Epithelial cell of prostate (primary cell): ENCODE measurements around the gene KNDC1.

Experiments
- DNase-seq: peaks from one replicate; pipeline ENCODE4 v3.0.0-alpha.2; 2011; ENCODE audit warnings: low read depth, low spot score
- H3K27ac ChIP-seq: fragments of 450-650 bp; 2 replicates; pipeline ENCODE4 v1.5.1; 2017; ENCODE audit warnings: mild to moderate bottlenecking

Gene KNDC1

GRCh38 chr10:133201948-133202725 lies 42.1 kb downstream of the KNDC1 start:
- DNase-seq: no peak

GRCh38 chr10:133202778-133203651 lies 43.0 kb downstream of the KNDC1 start:
- no peak overlapping the region for H3K27ac ChIP-seq
- no peak for DNase-seq

More at GRCh38 chr10:133201948-133202725, 42.1 kb downstream of the KNDC1 start:
- no peak overlapping the region for H3K27ac ChIP-seq

GRCh38 chr10:133203652-133204195 lies 43.7 kb downstream of the KNDC1 start:
- DNase-seq: no peak
- H3K27ac ChIP-seq: no peak overlapping the region

GRCh38 chr10:133204226-133205015 lies 44.4 kb downstream of the KNDC1 start:
- no peak for DNase-seq
- no peak overlapping the region for H3K27ac ChIP-seq

GRCh38 chr10:133205146-133205545 lies 45.1 kb downstream of the KNDC1 start:
- DNase-seq: no peak
- H3K27ac ChIP-seq: no peak overlapping the region

- no peak for DNase-seq
- no peak overlapping the region for H3K27ac ChIP-seq
These were observed 46.5 kb downstream of the KNDC1 start for GRCh38 chr10:133206356-133207040.

GRCh38 chr10:133207041-133207600 lies 47.1 kb downstream of the KNDC1 start:
- no peak for DNase-seq
- no peak overlapping the region for H3K27ac ChIP-seq

- H3K27ac ChIP-seq: no peak overlapping the region
- no peak for DNase-seq
These were observed 47.6 kb downstream of the KNDC1 start for GRCh38 chr10:133207627-133208026.

- H3K27ac ChIP-seq: no peak overlapping the region
- no peak for DNase-seq
These were observed 48.4 kb downstream of the KNDC1 start for GRCh38 chr10:133208466-133208865.

- no peak for DNase-seq
- H3K27ac ChIP-seq: no peak overlapping the region
These were observed 49.1 kb downstream of the KNDC1 start for GRCh38 chr10:133209117-133209516.

- no peak overlapping the region for H3K27ac ChIP-seq
- no peak for DNase-seq
These were observed 49.6 kb downstream of the KNDC1 start for GRCh38 chr10:133209641-133210040.

GRCh38 chr10:133210398-133211140 lies 50.5 kb downstream of the KNDC1 start:
- no peak for DNase-seq

GRCh38 chr10:133211141-133211830 lies 51.3 kb downstream of the KNDC1 start:
- no peak for DNase-seq
- H3K27ac ChIP-seq: no peak overlapping the region

More at GRCh38 chr10:133210398-133211140, 50.5 kb downstream of the KNDC1 start:
- H3K27ac ChIP-seq: no peak overlapping the region

GRCh38 chr10:133211959-133212852 lies 52.2 kb downstream of the KNDC1 start:
- no peak for DNase-seq
- no peak overlapping the region for H3K27ac ChIP-seq

GRCh38 chr10:133212853-133213494 lies 53.0 kb downstream of the KNDC1 start:
- no peak for DNase-seq
- no peak overlapping the region for H3K27ac ChIP-seq

- DNase-seq: no peak
- H3K27ac ChIP-seq: no peak overlapping the region
These were observed 53.8 kb downstream of the KNDC1 start for GRCh38 chr10:133213641-133214467.
